SK-N-MC (cell line): ENCODE data around the gene DNMBP.

Source experiments
- DNase-seq: peaks from one replicate; pipeline ENCODE4 v3.0.0-alpha.2; 2011; ENCODE audit warnings: low read depth, low spot score
- H3K27ac ChIP-seq: fragments of 200-600 bp; sonication (generic); 2 replicates; pipeline ENCODE4 v1.5.1; 2016; ENCODE audit warnings: mixed run types
- H3K36me3 ChIP-seq: fragments of 200-600 bp; sonication (generic); 2 replicates; pipeline ENCODE4 v1.6.1; 2017; ENCODE audit warnings: antibody characterized with exemption, low read length, mixed read lengths; ENCODE audit not compliant: insufficient read depth
- H3K4me3 ChIP-seq: fragments of 200-600 bp; sonication (generic); 2 replicates; pipeline ENCODE4 v1.5.1; 2016
- H3K9ac ChIP-seq: fragments of 200-600 bp; sonication (generic); 2 replicates; pipeline ENCODE4 v1.8.0; 2017; ENCODE audit warnings: mixed run types, mixed read lengths; ENCODE audit not compliant: insufficient read length
- H3K9me3 ChIP-seq: fragments of 200-600 bp; sonication (generic); 2 replicates; pipeline ENCODE4 v1.6.1; 2017; ENCODE audit warnings: low read depth, mild to moderate bottlenecking, antibody characterized with exemption, low read length, moderate library complexity, mixed read lengths
- EZH2 ChIP-seq: fragments of 200-600 bp; sonication (generic); IDR thresholded peaks from one replicate; pipeline ENCODE4 v1.6.1; 2017; ENCODE audit warnings: antibody characterized with exemption
- FOXP2 ChIP-seq: optimal IDR thresholded peaks from 2 replicates; pipeline ENCODE3; 2011; ENCODE audit warnings: mild to moderate bottlenecking, moderate library complexity; ENCODE audit not compliant: insufficient read depth; ENCODE audit errors: extremely low read length, control extremely low read depth
- POLR2AphosphoS5 ChIP-seq: IDR thresholded peaks from 2 replicates; pipeline ENCODE4 v1.6.1; 2012; ENCODE audit warnings: mild to moderate bottlenecking, low read depth, low read length, borderline replicate concordance

DNMBP gene

GRCh38 chr10:99924451-99925255, 85.1 kb downstream of the DNMBP start:
- no peak for DNase-seq
- H3K9me3 ChIP-seq, result no peaks in the 10 kb centered on the region
- no peak overlapping the region for H3K4me3 ChIP-seq
- no peak overlapping the region for H3K9ac ChIP-seq
- no peak overlapping the region for H3K27ac ChIP-seq
- no peaks in the 10 kb centered on the region for H3K36me3 ChIP-seq
- TF ChIP-seq FOXP2 (no peak), EZH2 (no peak), POLR2AphosphoS5 (no peak)

- DNase-seq, result no peak
Measured at GRCh38 chr10:99921948-99922347, 87.8 kb downstream of the DNMBP start.

GRCh38 chr10:99920901-99921300, 88.8 kb downstream of the DNMBP start:
- Histone ChIP-seq H3K27ac (no peak overlapping the region), H3K9ac (no peak overlapping the region), H3K4me3 (no peak overlapping the region), H3K36me3 (no peaks in the 10 kb centered on the region), H3K9me3 (no peaks in the 10 kb centered on the region)
- no peak for DNase-seq
- TF ChIP-seq POLR2AphosphoS5 (no peak), FOXP2 (no peak), EZH2 (no peak)

More at GRCh38 chr10:99921948-99922347, 87.8 kb downstream of the DNMBP start:
- TF ChIP-seq EZH2, result no peak
- TF ChIP-seq FOXP2, result no peak
- TF ChIP-seq POLR2AphosphoS5, result no peak
- Histone ChIP-seq H3K4me3 (no peak overlapping the region), H3K9ac (no peak overlapping the region), H3K27ac (no peak overlapping the region), H3K9me3 (no peaks in the 10 kb centered on the region), H3K36me3 (no peaks in the 10 kb centered on the region)

- no peak overlapping the region for H3K4me3 ChIP-seq
- H3K9me3 ChIP-seq, result no peaks in the 10 kb centered on the region
- TF ChIP-seq POLR2AphosphoS5 (no peak), FOXP2 (no peak), EZH2 (no peak)
- H3K9ac ChIP-seq, result no peak overlapping the region
- no peaks in the 10 kb centered on the region for H3K36me3 ChIP-seq
- DNase-seq, result no peak
- H3K27ac ChIP-seq, result no peak overlapping the region
Measured at GRCh38 chr10:99920486-99920885, 89.3 kb downstream of the DNMBP start.

GRCh38 chr10:99917963-99918825, 91.6 kb downstream of the DNMBP start:
- TF ChIP-seq EZH2 (no peak), FOXP2 (no peak), POLR2AphosphoS5 (peak; percentile 46; the same call in 1 of the 2 replicates)
- H3K9me3 ChIP-seq, result no peaks in the 10 kb centered on the region
- H3K9ac ChIP-seq, result peak overlapping the region; percentile 64
- H3K4me3 ChIP-seq, result peak overlapping the region; percentile 74
- peak overlapping the region; percentile 98 for H3K27ac ChIP-seq
- DNase-seq, result no peak
- no peaks in the 10 kb centered on the region for H3K36me3 ChIP-seq

GRCh38 chr10:99916776-99917175, 93.0 kb downstream of the DNMBP start:
- H3K36me3 ChIP-seq, result no peaks in the 10 kb centered on the region
- DNase-seq, result no peak
- no peak overlapping the region for H3K9ac ChIP-seq
- TF ChIP-seq POLR2AphosphoS5 (no peak), EZH2 (no peak), FOXP2 (no peak)
- H3K9me3 ChIP-seq, result no peaks in the 10 kb centered on the region
- peak overlapping the region; percentile 98; the same call in 1 of the 2 replicates for H3K27ac ChIP-seq
- H3K4me3 ChIP-seq, result no peak overlapping the region

GRCh38 chr10:99915414-99915813, 94.3 kb downstream of the DNMBP start:
- H3K9ac ChIP-seq, result no peak overlapping the region
- DNase-seq, result no peak
- no peak overlapping the region for H3K27ac ChIP-seq
- no peaks in the 10 kb centered on the region for H3K36me3 ChIP-seq
- TF ChIP-seq EZH2, result no peak
- no peak for TF ChIP-seq POLR2AphosphoS5
- TF ChIP-seq FOXP2, result no peak
- H3K4me3 ChIP-seq, result no peak overlapping the region
- no peaks in the 10 kb centered on the region for H3K9me3 ChIP-seq

- Histone ChIP-seq H3K9ac (peak overlapping the region; percentile 78), H3K9me3 (no peaks in the 10 kb centered on the region), H3K27ac (peak overlapping the region; percentile 81), H3K36me3 (no peaks in the 10 kb centered on the region), H3K4me3 (peak overlapping the region; percentile 85)
- DNase-seq, result no peak
- no peak for TF ChIP-seq POLR2AphosphoS5
- no peak for TF ChIP-seq FOXP2
- no peak for TF ChIP-seq EZH2
Measured at GRCh38 chr10:99914236-99914635, 95.5 kb downstream of the DNMBP start.
